Thoracic aorta (tissue), 2 donors: Measurements from ENCODE around the gene RAP1A. TPM values are rescaled to one million over a fixed set of nuclear protein-coding genes. Genes with fewer than 3 reads are reported as not detected.

ENCODE experiments used
- ATAC-seq: fragments of 150-250 bp; one replicate; pipeline ENCODE4 v1.8.0; 2017; ENCODE audit warnings: low read depth; ENCODE audit not compliant: insufficient number of reproducible peaks, low FRiP score
- DNase-seq: peaks from one replicate; pipeline ENCODE4 v3.0.0-alpha.2; 2020; ENCODE audit warnings: low spot score
- H3K27ac ChIP-seq, 2 donors: fragments of 200-600 bp; sonication (generic); 1 replicate in 1 of 2; 2 replicates in 1 of 2; pipeline ENCODE4 v1.5.1; 2016; ENCODE audit warnings: mild to moderate bottlenecking in 2 of 2, moderate library complexity in 2 of 2
- H3K27me3 ChIP-seq: fragments of 200-600 bp; sonication (generic); replicated peaks from 2 replicates; pipeline ENCODE4 v1.6.0; 2016; ENCODE audit warnings: mild to moderate bottlenecking; ENCODE audit not compliant: insufficient read depth
- H3K36me3 ChIP-seq: fragments of 200-600 bp; sonication (generic); one replicate; pipeline ENCODE4 v1.5.1; 2016
- H3K4me1 ChIP-seq, 2 donors: fragments of 200-600 bp; sonication (generic); 1 replicate in 1 of 2; 2 replicates in 1 of 2; pipeline versions ENCODE4 v1.5.1 to v1.6.0; 2016; ENCODE audit warnings: low read depth in 2 of 2, mild to moderate bottlenecking in 1 of 2; ENCODE audit not compliant: control insufficient read depth in 1 of 2
- H3K4me3 ChIP-seq: fragments of 200-600 bp; sonication (generic); 2 replicates; pipeline ENCODE4 v1.5.1; 2016; ENCODE audit warnings: mild to moderate bottlenecking
- H3K9me3 ChIP-seq: fragments of 200-600 bp; sonication (generic); 2 replicates; pipeline ENCODE4 v1.5.1; 2016
- CTCF ChIP-seq: fragments of 200-600 bp; sonication (generic); IDR thresholded peaks from one replicate; pipeline ENCODE4 v1.5.1; 2019; ENCODE audit warnings: antibody characterized with exemption
- total RNA-seq, 2 donors: library from RNA; depleted of rRNA; stranded (reverse); fragments of >200 nt; gene quantifications; one replicate each; pipeline versions ENCODE4 v1.1.0 to v1.2.3, GENCODE V29; 2016

The RAP1A gene
- total RNA-seq, 2 donors from 2014 or later = 67.4 to 75.0 TPM

- DNase-seq (no peak), ATAC-seq (no peak)
- Histone ChIP-seq H3K27ac (no peak overlapping the region), H3K9me3 (no peaks in the 10 kb centered on the region), H3K4me3 (no peak overlapping the region), H3K4me1 (peaks cover 41 to 56% of the 10 kb centered on the region in 2 donors), H3K27me3 (no peaks in the 10 kb centered on the region), H3K36me3 (no peaks in the 10 kb centered on the region)
- no peak for TF ChIP-seq CTCF
These were observed 45.1 kb downstream of the RAP1A start for GRCh38 chr1:111664652-111665051.

- Histone ChIP-seq H3K9me3 (no peaks in the 10 kb centered on the region), H3K36me3 (no peaks in the 10 kb centered on the region), H3K27ac (no peak overlapping the region), H3K4me3 (no peak overlapping the region), H3K27me3 (no peaks in the 10 kb centered on the region), H3K4me1 (peaks cover 44 to 59% of the 10 kb centered on the region in 2 donors)
- ATAC-seq (no peak), DNase-seq (no peak)
- no peak for TF ChIP-seq CTCF
These were observed 45.9 kb downstream of the RAP1A start for GRCh38 chr1:111665497-111665896.

GRCh38 chr1:111666828-111667227, 47.2 kb downstream of the RAP1A start:
- no peak for ATAC-seq
- Histone ChIP-seq H3K9me3 (no peaks in the 10 kb centered on the region), H3K4me3 (no peak overlapping the region), H3K36me3 (no peaks in the 10 kb centered on the region), H3K27ac (no peak overlapping the region), H3K27me3 (no peaks in the 10 kb centered on the region), H3K4me1 (peaks cover 46 to 58% of the 10 kb centered on the region in 2 donors)
- DNase-seq = no peak
- TF ChIP-seq CTCF = no peak

- no peaks in the 10 kb centered on the region for H3K9me3 ChIP-seq
- H3K4me3 ChIP-seq = no peak overlapping the region
- peaks cover 63 to 75% of the 10 kb centered on the region in 2 donors for H3K4me1 ChIP-seq
- ATAC-seq (no peak), DNase-seq (no peak)
- peak overlapping the region in 1 of 2 donors; percentile 20 for H3K27ac ChIP-seq
- H3K36me3 ChIP-seq = no peaks in the 10 kb centered on the region
- TF ChIP-seq CTCF = no peak
- H3K27me3 ChIP-seq = no peaks in the 10 kb centered on the region
These were observed 49.7 kb downstream of the RAP1A start for GRCh38 chr1:111669268-111669667.

GRCh38 chr1:111671852-111672251, 52.3 kb downstream of the RAP1A start:
- Histone ChIP-seq H3K27me3 (no peaks in the 10 kb centered on the region), H3K4me1 (peaks cover 47 to 59% of the 10 kb centered on the region in 2 donors), H3K36me3 (no peaks in the 10 kb centered on the region), H3K27ac (no peak overlapping the region), H3K4me3 (no peak overlapping the region), H3K9me3 (no peaks in the 10 kb centered on the region)
- TF ChIP-seq CTCF = no peak
- DNase-seq (no peak), ATAC-seq (no peak)
